HFFc6 (cell line): ENCODE measurements around the gene IGF2BP3. TPM values are rescaled to one million over a fixed set of nuclear protein-coding genes. Genes with fewer than 3 reads are reported as not detected.
A peak's percentile ranks its signal among the peaks of the same experiment; 100 is the strongest.

ENCODE experiments used
- DNase-seq: peaks from one replicate; pipeline ENCODE4 v3.0.0-alpha.2; 2018
- H3K27ac Mint-ChIP-seq: 2 replicates; pipeline ENCODE4 v1.8.0; 2020; ENCODE audit warnings: mild to moderate bottlenecking, mixed read lengths
- H3K27me3 Mint-ChIP-seq: 2 replicates; pipeline ENCODE4 v1.8.0; 2021; ENCODE audit warnings: mild to moderate bottlenecking, moderate library complexity, mixed read lengths; ENCODE audit not compliant: insufficient read depth
- H3K36me3 Mint-ChIP-seq: 2 replicates; pipeline ENCODE4 v1.8.0; 2021; ENCODE audit warnings: low read depth, mixed read lengths
- H3K4me1 Mint-ChIP-seq: 2 replicates; pipeline ENCODE4 v1.8.0; 2020; ENCODE audit warnings: low read depth, mixed read lengths
- H3K4me3 Mint-ChIP-seq: 2 replicates; pipeline ENCODE4 v1.8.0; 2020; ENCODE audit warnings: mild to moderate bottlenecking, moderate library complexity, mixed read lengths
- H3K9me3 Mint-ChIP-seq: 2 replicates; pipeline ENCODE4 v1.8.0; 2020; ENCODE audit warnings: mild to moderate bottlenecking, mixed read lengths
- total RNA-seq, 6 experiments: library from RNA; stranded (reverse); fragmentation: NEBNext Ultra II Directional; extraction: Animal tissue kit (Norgen Biotek cat#: 25700); gene quantifications; 2 replicates in 1 of 6; 3 replicates in 5 of 6; pipeline ENCODE4 v1.2.3, GENCODE V29; 2021
- TF ChIP-seq, protein P1 (sequence below): fragments of 200-600 bp; sonication (generic); IDR thresholded peaks from 2 replicates; pipeline ENCODE4 v1.5.0; 2021; ENCODE audit warnings: antibody characterized with exemption, mild to moderate bottlenecking

The IGF2BP3 gene
- total RNA-seq, 6 experiments from 2014 or later, result 23.8 to 33.1 (median 31.0) TPM

DNA sequence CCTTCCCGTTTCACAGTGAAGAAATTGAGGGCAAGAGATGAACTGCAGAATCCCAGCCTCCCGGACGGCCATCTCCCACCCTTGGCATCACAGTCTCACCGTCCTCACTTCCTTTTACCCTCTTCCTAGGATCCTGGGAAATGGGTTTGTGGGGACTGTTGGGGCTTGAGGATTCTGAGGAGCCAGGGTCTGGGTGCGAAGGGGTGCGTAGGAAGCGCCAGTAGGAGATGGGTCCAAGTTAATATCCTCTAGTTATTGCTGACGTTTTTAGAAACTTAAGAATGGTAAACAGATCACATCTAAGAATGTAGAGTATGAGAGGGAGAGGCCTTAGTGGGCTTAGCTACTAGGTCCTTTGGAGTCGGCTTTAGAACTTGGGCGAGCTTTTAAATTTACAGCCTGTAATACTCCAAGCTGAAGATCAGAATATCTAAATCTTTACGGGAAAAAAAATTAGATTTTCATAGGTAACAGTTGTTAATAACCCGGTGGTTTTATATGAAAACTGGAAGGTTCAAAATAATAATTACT, 170.5 kb downstream of the IGF2BP3 start:
- TF ChIP-seq, protein P1, sequence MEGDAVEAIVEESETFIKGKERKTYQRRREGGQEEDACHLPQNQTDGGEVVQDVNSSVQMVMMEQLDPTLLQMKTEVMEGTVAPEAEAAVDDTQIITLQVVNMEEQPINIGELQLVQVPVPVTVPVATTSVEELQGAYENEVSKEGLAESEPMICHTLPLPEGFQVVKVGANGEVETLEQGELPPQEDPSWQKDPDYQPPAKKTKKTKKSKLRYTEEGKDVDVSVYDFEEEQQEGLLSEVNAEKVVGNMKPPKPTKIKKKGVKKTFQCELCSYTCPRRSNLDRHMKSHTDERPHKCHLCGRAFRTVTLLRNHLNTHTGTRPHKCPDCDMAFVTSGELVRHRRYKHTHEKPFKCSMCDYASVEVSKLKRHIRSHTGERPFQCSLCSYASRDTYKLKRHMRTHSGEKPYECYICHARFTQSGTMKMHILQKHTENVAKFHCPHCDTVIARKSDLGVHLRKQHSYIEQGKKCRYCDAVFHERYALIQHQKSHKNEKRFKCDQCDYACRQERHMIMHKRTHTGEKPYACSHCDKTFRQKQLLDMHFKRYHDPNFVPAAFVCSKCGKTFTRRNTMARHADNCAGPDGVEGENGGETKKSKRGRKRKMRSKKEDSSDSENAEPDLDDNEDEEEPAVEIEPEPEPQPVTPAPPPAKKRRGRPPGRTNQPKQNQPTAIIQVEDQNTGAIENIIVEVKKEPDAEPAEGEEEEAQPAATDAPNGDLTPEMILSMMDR, result no peak
- Mint-ChIP-seq H3K27me3 (no peaks in the 10 kb centered on the region), H3K36me3 (peaks cover 28% of the 10 kb centered on the region), H3K4me3 (peak overlapping the region; percentile 95), H3K4me1 (peaks cover 55% of the 10 kb centered on the region), H3K27ac (peak overlapping the region; percentile 98), H3K9me3 (no peaks in the 10 kb centered on the region)
- no peak for DNase-seq

DNA sequence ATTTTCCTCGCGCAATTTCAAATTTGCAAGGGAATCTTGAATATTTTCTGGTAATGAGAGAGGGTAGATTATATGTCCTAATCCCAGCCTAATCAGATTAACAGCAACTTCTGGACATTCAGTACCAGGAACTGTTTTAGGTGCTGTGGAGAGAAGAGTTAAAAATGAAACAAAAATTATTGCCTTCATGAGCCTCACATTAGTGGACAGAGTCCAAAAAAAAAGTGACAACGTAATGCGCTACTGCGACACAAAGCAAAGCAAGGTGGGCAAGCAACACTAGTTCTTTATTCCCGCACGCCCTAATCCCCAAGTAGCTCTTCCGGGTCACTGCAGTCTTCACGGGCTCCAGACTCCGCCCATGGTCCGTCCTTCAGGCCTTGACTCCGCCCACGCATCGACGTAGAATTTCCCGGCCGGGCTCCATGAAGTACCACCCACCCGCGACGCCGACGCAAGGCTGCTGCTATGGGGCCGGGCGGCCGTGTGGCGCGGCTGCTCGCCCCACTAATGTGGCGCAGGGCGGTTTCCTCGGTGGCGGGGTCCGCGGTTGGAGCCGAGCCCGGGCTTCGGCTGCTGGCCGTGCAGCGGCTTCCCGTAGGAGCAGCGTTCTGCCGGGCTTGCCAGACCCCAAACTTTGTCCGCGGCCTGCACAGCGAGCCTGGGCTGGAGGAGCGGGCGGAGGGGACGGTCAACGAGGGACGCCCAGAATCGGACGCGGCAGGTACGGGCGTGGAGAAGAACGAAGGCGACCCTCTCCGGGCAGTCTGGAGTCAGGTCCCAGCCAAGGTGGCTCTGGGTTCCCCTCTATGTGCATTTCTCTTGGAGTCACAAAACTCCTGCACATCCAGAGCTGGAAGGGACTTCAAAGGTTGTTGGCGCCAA, 171.2 kb downstream of the IGF2BP3 start, which contains the start of gene MALSU1:
Gene MALSU1, plus strand, starts transcription at position 455 of the 885 bp plus-strand sequence. Its CDS starts 14 bp downstream, at position 469.
- Mint-ChIP-seq H3K27me3 (no peaks in the 10 kb centered on the region), H3K27ac (peak within 1 kb of the TSS; percentile 98), H3K9me3 (no peaks in the 10 kb centered on the region), H3K4me1 (peaks cover 48% of the 10 kb centered on the region), H3K36me3 (peaks cover 21% of the 10 kb centered on the region), H3K4me3 (peak within 1 kb of the TSS; percentile 95)
- TF ChIP-seq, protein P1, result no peak
- DNase-seq, result peak; percentile 91

- Mint-ChIP-seq H3K27me3 (no peaks in the 10 kb centered on the region), H3K36me3 (peaks cover 19% of the 10 kb centered on the region), H3K4me3 (peak overlapping the region; percentile 95), H3K4me1 (peaks cover 45% of the 10 kb centered on the region), H3K9me3 (no peaks in the 10 kb centered on the region), H3K27ac (peak overlapping the region; percentile 98)
- TF ChIP-seq, protein P1, result no peak
- peak; percentile 26 for DNase-seq
Measured at GRCh38 chr7:23298141-23298881, 172.0 kb downstream of the IGF2BP3 start.

DNA sequence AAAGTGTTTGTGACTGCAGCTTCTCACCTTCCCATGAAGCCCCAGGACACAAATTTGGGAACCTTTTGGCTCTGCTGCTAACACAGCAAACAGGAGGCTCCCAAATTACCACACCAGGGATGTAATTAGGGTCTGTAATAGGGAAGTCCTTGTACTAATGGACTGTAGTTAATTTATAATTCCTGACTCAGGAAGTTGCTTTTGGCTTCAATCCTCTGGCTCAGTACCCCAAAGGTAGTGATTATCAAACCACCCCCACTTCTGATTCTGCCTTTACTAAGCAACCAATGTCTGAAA, 174.9 kb downstream of the IGF2BP3 start:
- no peaks in the 10 kb centered on the region for H3K36me3 Mint-ChIP-seq
- H3K4me3 Mint-ChIP-seq, result no peak overlapping the region
- peaks cover 22% of the 10 kb centered on the region for H3K4me1 Mint-ChIP-seq
- no peak for DNase-seq
- no peaks in the 10 kb centered on the region for H3K9me3 Mint-ChIP-seq
- TF ChIP-seq, protein P1, result no peak
- no peak overlapping the region for H3K27ac Mint-ChIP-seq
- H3K27me3 Mint-ChIP-seq, result no peaks in the 10 kb centered on the region; the same call in 1 of the 2 replicates

DNA sequence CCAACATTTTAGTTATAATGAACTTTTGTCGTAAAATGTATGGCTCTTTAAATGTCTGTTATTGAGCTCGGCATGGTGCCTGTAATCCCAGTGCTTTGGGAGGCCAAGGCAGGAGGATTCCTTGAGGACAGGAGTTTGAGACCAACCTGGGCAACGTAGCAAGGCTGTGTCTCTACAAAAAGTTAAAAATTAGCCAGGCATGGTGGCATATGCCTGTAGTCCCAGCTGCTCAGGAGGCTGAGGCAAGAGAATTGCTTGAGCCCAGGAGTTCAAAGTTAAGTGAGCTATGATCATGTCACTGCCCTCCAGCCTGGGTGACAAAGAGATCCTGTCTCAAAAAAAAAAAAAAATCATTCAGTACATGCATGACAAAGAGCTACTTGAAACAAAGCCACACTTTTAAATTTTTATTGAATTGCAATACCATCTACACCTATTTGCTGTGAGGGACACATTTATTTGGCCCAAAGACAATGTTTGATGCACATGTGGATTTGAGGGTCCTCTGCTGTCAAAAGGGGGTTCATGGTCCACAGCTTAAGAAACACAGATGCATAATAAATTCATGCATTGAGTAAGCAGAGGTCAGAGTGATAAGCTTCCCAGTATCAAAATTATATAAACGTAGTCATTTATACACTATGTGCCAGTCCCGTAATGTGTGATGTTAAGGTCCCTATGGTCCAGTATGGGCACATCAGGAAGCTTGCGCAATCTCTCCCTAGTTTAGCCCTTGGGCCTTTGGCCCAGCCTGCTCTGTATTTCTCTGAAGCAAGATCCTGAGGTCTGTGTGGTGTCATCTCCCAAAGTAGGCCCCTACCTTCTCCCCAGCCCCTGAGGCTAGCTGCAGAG, 175.5 kb downstream of the IGF2BP3 start:
- H3K27me3 Mint-ChIP-seq, result no peaks in the 10 kb centered on the region; the same call in 1 of the 2 replicates
- no peak overlapping the region for H3K4me3 Mint-ChIP-seq
- DNase-seq, result no peak
- peaks cover 18% of the 10 kb centered on the region for H3K4me1 Mint-ChIP-seq
- no peak overlapping the region for H3K27ac Mint-ChIP-seq
- H3K9me3 Mint-ChIP-seq, result no peaks in the 10 kb centered on the region
- no peaks in the 10 kb centered on the region for H3K36me3 Mint-ChIP-seq
- TF ChIP-seq, protein P1, result no peak
